ENCODE results near the gene ANKRD55. TPM values are rescaled to one million over a fixed set of nuclear protein-coding genes. Genes with fewer than 3 reads are reported as not detected.
"Not testable (repeated sequence)": the region's sequence is repeated elsewhere in the genome, so short reads cannot be mapped to it uniquely, and the experiment has no call there.

The ANKRD55 gene
- total RNA-seq, 1 donor from 2014 or later = not detected

GRCh38 chr5:56228631-56229030, 4.5 kb downstream of the ANKRD55 start:
- H3K9me3 Mint-ChIP-seq = no peaks in the 10 kb centered on the region
- peaks cover 10% of the 10 kb centered on the region for H3K27me3 Mint-ChIP-seq
- peaks cover 19% of the 10 kb centered on the region for H3K4me1 Mint-ChIP-seq (ENCODE audit: unreplicated experiment)
- no peak overlapping the region for H3K27ac Mint-ChIP-seq
- TF ChIP-seq, protein P1, sequence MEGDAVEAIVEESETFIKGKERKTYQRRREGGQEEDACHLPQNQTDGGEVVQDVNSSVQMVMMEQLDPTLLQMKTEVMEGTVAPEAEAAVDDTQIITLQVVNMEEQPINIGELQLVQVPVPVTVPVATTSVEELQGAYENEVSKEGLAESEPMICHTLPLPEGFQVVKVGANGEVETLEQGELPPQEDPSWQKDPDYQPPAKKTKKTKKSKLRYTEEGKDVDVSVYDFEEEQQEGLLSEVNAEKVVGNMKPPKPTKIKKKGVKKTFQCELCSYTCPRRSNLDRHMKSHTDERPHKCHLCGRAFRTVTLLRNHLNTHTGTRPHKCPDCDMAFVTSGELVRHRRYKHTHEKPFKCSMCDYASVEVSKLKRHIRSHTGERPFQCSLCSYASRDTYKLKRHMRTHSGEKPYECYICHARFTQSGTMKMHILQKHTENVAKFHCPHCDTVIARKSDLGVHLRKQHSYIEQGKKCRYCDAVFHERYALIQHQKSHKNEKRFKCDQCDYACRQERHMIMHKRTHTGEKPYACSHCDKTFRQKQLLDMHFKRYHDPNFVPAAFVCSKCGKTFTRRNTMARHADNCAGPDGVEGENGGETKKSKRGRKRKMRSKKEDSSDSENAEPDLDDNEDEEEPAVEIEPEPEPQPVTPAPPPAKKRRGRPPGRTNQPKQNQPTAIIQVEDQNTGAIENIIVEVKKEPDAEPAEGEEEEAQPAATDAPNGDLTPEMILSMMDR (conservative IDR thresholded peaks at IDR 0.05) = no peak
- no peak for DNase-seq (ENCODE audit: extremely low spot score, unreplicated experiment)
- no peaks in the 10 kb centered on the region for H3K36me3 Mint-ChIP-seq
- no peak overlapping the region for H3K4me3 Mint-ChIP-seq

GRCh38 chr5:56227691-56228090, 5.4 kb downstream of the ANKRD55 start:
- TF ChIP-seq, protein P1 (conservative IDR thresholded peaks at IDR 0.05) = no peak
- peaks cover 14% of the 10 kb centered on the region for H3K4me1 Mint-ChIP-seq (ENCODE audit: unreplicated experiment)
- H3K4me3 Mint-ChIP-seq = no peak overlapping the region

DNA sequence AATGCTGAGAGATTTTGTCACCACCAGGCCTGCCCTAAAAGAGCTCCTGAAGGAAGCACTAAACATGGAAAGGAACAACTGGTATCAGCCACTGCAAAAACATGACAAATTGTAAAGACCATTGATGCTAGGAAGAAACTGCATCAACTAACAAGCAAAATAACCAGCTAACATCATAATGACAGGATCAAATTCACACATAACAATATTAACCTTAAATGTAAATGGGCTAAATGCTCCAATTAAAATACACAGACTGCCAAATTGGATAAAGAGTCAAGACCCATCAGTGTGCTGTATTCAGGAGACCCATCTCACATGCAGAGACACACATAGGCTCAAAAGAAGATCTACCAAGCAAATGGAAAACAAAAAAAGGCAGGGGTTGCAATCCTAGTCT, 9.8 kb downstream of the ANKRD55 start:
- not testable (repeated sequence) for H3K4me1 Mint-ChIP-seq (ENCODE audit: unreplicated experiment)

More at GRCh38 chr5:56227691-56228090, 5.4 kb downstream of the ANKRD55 start:
- Mint-ChIP-seq H3K9me3 (no peaks in the 10 kb centered on the region), H3K27ac (no peak overlapping the region), H3K27me3 (peaks cover 1% of the 10 kb centered on the region), H3K36me3 (no peaks in the 10 kb centered on the region)
- no peak for DNase-seq (ENCODE audit: extremely low spot score, unreplicated experiment)

GRCh38 chr5:56221601-56222000, 11.5 kb downstream of the ANKRD55 start:
- H3K4me3 Mint-ChIP-seq; H3K27ac Mint-ChIP-seq; DNase-seq (ENCODE audit: extremely low spot score, unreplicated experiment); H3K36me3 Mint-ChIP-seq; H3K27me3 Mint-ChIP-seq; H3K4me1 Mint-ChIP-seq (ENCODE audit: unreplicated experiment): not testable (repeated sequence)
- H3K9me3 Mint-ChIP-seq = peaks cover 11% of the 10 kb centered on the region

More for the DNA sequence above, 9.8 kb downstream of the ANKRD55 start:
- H3K36me3 Mint-ChIP-seq; H3K27me3 Mint-ChIP-seq; H3K9me3 Mint-ChIP-seq; DNase-seq (ENCODE audit: extremely low spot score, unreplicated experiment); H3K4me3 Mint-ChIP-seq; H3K27ac Mint-ChIP-seq: not testable (repeated sequence)

DNA sequence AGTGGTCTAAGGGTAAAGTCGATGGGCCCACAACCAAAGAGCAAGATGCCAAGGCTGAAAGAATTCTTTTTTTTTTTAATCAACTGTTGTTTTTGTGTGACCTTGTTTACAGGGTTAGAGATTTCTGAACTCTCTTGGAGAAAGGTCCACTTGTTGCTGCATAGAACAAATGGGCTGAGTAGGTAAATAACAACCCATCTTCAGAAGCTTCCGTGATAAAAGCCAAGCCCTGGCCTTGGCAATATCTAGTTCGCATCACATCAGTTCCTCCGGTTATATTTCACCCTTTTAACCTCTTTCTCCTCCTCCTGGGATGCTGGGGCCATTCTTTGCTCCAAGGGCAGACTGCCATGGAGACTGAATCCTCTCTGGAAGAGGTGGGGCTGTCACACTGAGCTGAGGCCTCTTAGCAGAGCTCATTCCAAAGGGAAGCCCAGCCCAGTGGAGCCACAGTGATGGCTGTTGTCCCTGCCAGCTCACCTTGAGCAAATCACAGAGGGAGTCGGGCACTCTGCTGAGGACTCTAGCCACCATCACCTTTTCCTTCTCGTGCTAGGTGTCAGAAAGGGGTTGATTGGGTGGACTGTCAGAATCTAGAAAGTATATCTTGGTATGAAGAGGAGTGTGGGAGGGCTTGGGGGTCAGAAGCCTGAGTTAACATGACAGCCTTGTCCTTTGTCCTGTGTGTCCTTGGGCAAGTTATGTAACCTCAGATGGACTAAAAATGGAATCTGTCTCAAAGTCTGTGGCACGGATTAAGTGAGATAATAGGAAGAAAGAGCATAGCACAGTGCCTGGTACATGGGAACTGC, 17.9 kb downstream of the ANKRD55 start:
- TF ChIP-seq, protein P1 (conservative IDR thresholded peaks at IDR 0.05) = no peak
- no peaks in the 10 kb centered on the region for H3K27me3 Mint-ChIP-seq
- H3K27ac Mint-ChIP-seq = no peak overlapping the region
- DNase-seq (ENCODE audit: extremely low spot score, unreplicated experiment) = no peak
- no peak overlapping the region for H3K4me3 Mint-ChIP-seq
- peaks cover 3% of the 10 kb centered on the region for H3K36me3 Mint-ChIP-seq
- H3K9me3 Mint-ChIP-seq = peaks cover 21% of the 10 kb centered on the region
- peaks cover 6% of the 10 kb centered on the region for H3K4me1 Mint-ChIP-seq (ENCODE audit: unreplicated experiment)

DNA sequence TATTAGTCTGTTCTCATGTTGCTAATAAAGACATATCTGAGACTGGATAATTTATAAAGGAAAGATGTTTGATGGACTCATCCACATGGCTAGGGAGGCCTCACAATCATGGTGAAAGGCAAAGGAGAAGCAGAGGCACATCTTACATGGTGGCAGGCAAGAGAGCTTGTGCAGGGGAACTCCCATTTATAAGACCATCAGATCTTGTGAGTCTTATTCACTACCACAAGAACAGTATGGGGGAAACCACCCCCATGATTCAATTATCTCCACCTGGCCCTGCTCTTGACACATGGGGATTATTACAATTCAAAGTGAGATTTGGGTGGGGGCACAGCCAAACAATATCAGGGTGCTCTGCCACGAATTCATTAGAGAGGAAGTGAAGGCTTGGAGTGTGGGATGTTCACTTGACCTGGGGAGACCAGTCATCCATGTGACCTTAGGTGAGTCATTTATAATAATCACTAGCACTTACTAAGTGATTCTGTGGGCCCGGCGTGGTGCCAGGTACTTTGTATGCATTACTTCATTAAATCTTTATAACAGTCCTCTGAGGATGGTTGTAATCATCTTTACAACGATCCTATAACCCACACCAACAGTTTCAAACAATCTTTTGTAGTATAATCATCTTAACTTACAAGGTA, 19.1 kb downstream of the ANKRD55 start:
- H3K4me3 Mint-ChIP-seq; H3K27ac Mint-ChIP-seq; H3K4me1 Mint-ChIP-seq (ENCODE audit: unreplicated experiment); H3K27me3 Mint-ChIP-seq; DNase-seq (ENCODE audit: extremely low spot score, unreplicated experiment); H3K36me3 Mint-ChIP-seq: not testable (repeated sequence)
- H3K9me3 Mint-ChIP-seq = peaks cover 21% of the 10 kb centered on the region

All from type B pancreatic cell (in vitro differentiated cells).